ENCODE measurements around the gene SFXN2. TPM values are rescaled to one million over a fixed set of nuclear protein-coding genes. Genes with fewer than 3 reads are reported as not detected.

The SFXN2 gene
- total RNA-seq, 2 experiments from 2014 or later: 38.1 to 45.1 TPM

DNA sequence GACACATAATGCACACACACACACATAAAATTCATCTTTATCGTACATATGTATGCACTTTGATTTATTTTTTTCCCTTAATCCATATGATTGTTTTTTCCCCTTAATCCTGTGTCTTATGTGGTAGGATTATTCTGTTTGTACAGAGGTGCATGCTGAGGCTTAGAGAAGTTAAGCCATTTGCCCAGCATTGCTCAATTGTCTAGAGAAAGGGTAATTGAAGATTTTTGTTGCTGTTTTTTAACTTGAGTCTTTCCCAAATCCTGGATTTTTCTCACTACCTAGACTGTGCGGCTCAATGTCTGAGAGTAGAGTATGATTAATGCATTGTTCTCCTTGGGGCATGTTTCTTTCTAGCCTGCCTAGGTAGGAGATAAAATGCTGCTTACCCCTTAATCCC is 64.3 kb downstream of the SFXN2 start:
- no peak for DNase-seq (ENCODE audit: low spot score)
- POLR2A ChIA-PET: no interaction called here
- no peaks in the 10 kb centered on the region for H3K9me3 ChIP-seq (ENCODE audit: low read length)

DNA sequence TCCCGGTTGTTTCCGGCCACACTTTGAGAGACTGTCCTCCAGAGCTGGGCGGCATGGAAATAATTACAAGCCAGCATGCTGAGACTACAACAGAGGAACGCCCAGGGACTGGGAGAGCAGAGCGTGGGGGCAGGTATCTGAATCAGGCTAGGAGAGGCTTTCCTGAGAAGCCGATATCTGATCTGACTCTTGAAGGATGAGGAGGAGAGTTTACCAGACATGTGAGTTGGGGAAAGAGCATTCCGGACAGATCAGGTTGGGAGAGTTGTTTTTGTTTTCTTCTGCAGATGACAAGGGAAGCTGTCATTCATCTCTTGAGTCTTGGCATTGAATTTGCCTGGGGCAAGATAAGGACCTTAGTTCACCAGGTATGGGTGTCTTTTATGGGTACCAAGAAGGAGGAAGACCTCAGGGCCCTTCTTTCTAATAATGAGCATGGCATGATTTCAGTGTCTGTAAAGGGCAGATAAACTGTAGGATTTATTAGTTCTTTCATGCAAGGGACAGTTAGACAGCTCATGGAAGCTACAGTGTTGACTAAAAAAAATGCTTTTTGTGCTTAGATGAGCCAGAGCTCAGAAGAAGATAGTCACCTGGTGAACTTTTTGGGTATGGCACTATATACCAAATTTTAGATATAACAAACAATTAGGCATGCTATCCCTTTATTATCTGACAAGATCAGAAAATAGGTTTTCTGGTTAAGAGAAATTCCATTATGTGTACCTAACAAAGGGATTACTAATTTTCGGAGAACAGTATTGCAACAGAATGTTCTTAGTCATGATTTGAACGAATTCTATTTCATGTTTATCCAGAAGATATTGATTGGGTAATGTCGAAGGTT is 65.5 kb downstream of the SFXN2 start:
- POLR2A ChIA-PET: interaction anchor here (0.6 kb wide), 1 partner anchor 976 kb away, joined by 3 read pairs; no protein-coding TSS in a partner anchor
- no peak overlapping the region for H3K4me3 ChIP-seq (ENCODE audit: low read depth, low read length, poor library complexity, severe bottlenecking)

More for the DNA sequence above, 64.3 kb downstream of the SFXN2 start:
- Histone ChIP-seq H3K4me1 (ENCODE audit: insufficient read depth, low read length, poor library complexity, severe bottlenecking) (no peaks in the 10 kb centered on the region), H3K4me2 (ENCODE audit: low read length) (no peak overlapping the region), H3K9me2 (ENCODE audit: insufficient read depth, low read length) (no peaks in the 10 kb centered on the region), H3K27ac (ENCODE audit: low read depth, low read length, poor library complexity, severe bottlenecking) (no peak overlapping the region), H3K4me3 (ENCODE audit: low read depth, low read length, poor library complexity, severe bottlenecking) (no peak overlapping the region), H2AFZ (ENCODE audit: low read length) (no peak overlapping the region), H3K79me2 (ENCODE audit: insufficient read depth, low read depth, low read length) (no peaks in the 10 kb centered on the region), H4K20me1 (ENCODE audit: insufficient read depth, low read length) (no peaks in the 10 kb centered on the region), H3K36me3 (ENCODE audit: insufficient read depth, low read length) (0 out of 2 replicates have a peak, but pooled peaks cover 6% of the 10 kb centered on the region)
- TF ChIP-seq EZH2phosphoT487 (IDR thresholded peaks at IDR 0.05; ENCODE audit: borderline replicate concordance, low read depth, low read length): no peak
- TF ChIP-seq, protein P1, sequence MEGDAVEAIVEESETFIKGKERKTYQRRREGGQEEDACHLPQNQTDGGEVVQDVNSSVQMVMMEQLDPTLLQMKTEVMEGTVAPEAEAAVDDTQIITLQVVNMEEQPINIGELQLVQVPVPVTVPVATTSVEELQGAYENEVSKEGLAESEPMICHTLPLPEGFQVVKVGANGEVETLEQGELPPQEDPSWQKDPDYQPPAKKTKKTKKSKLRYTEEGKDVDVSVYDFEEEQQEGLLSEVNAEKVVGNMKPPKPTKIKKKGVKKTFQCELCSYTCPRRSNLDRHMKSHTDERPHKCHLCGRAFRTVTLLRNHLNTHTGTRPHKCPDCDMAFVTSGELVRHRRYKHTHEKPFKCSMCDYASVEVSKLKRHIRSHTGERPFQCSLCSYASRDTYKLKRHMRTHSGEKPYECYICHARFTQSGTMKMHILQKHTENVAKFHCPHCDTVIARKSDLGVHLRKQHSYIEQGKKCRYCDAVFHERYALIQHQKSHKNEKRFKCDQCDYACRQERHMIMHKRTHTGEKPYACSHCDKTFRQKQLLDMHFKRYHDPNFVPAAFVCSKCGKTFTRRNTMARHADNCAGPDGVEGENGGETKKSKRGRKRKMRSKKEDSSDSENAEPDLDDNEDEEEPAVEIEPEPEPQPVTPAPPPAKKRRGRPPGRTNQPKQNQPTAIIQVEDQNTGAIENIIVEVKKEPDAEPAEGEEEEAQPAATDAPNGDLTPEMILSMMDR (conservative IDR thresholded peaks at IDR 0.05; ENCODE audit: low read length): no peak
- CTCF ChIA-PET (ENCODE audit: unreplicated experiment): interaction anchor here (0.6 kb wide), 1 partner anchor 188 kb away, joined by 4 read pairs; no protein-coding TSS in a partner anchor
- intact Hi-C loops (cut with micrococcal nuclease; ENCODE audit: unreplicated experiment): no loop called here
- no TSS peak for BruUV-seq (replicated peaks)

More for the DNA sequence above, 65.5 kb downstream of the SFXN2 start:
- Histone ChIP-seq H2AFZ (ENCODE audit: low read length) (no peak overlapping the region), H3K36me3 (ENCODE audit: insufficient read depth, low read length) (0 out of 2 replicates have a peak, but pooled peaks cover 6% of the 10 kb centered on the region), H4K20me1 (ENCODE audit: insufficient read depth, low read length) (no peaks in the 10 kb centered on the region), H3K9me3 (ENCODE audit: low read length) (no peaks in the 10 kb centered on the region), H3K9me2 (ENCODE audit: insufficient read depth, low read length) (no peaks in the 10 kb centered on the region), H3K4me2 (ENCODE audit: low read length) (no peak overlapping the region), H3K27ac (ENCODE audit: low read depth, low read length, poor library complexity, severe bottlenecking) (no peak overlapping the region), H3K79me2 (ENCODE audit: insufficient read depth, low read depth, low read length) (no peaks in the 10 kb centered on the region), H3K4me1 (ENCODE audit: insufficient read depth, low read length, poor library complexity, severe bottlenecking) (no peaks in the 10 kb centered on the region)
- no peak for TF ChIP-seq EZH2phosphoT487 (IDR thresholded peaks at IDR 0.05; ENCODE audit: borderline replicate concordance, low read depth, low read length)
- TF ChIP-seq, protein P1 (conservative IDR thresholded peaks at IDR 0.05; ENCODE audit: low read length): no peak
- DNase-seq (ENCODE audit: low spot score): no peak
- intact Hi-C loops (cut with micrococcal nuclease; ENCODE audit: unreplicated experiment): no loop called here
- no TSS peak for BruUV-seq (replicated peaks)
- CTCF ChIA-PET (ENCODE audit: unreplicated experiment): no interaction called here
